Measurements from ENCODE around the gene LRRC55. TPM values are rescaled to one million over a fixed set of nuclear protein-coding genes. Genes with fewer than 3 reads are reported as not detected.
"Not testable (repeated sequence)": the region's sequence is repeated elsewhere in the genome, so short reads cannot be mapped to it uniquely, and the experiment has no call there.

LRRC55 gene
- total RNA-seq, 1 donor from 2014 or later = 0.12 TPM

- Mint-ChIP-seq H3K27ac (no peak overlapping the region), H3K4me1 (ENCODE audit: low read depth) (peaks cover 12% of the 10 kb centered on the region), H3K4me3 (ENCODE audit: low read depth) (no peak overlapping the region), H3K27me3 (peaks cover 4% of the 10 kb centered on the region), H3K36me3 (ENCODE audit: insufficient read depth) (peaks cover 5% of the 10 kb centered on the region), H3K9me3 (ENCODE audit: low read depth) (peaks cover 14% of the 10 kb centered on the region)
- TF ChIP-seq CTCF (IDR thresholded peaks at IDR 0.05; ENCODE audit: unreplicated experiment) = no peak
- no peak for DNase-seq (ENCODE audit: low spot score, unreplicated experiment)
These were observed 14.5 kb upstream of the LRRC55 start for GRCh38 chr11:57167125-57167846.

- not testable (repeated sequence) for H3K27me3 Mint-ChIP-seq; H3K27ac Mint-ChIP-seq; DNase-seq (ENCODE audit: low spot score, unreplicated experiment); H3K36me3 Mint-ChIP-seq (ENCODE audit: insufficient read depth); H3K4me3 Mint-ChIP-seq (ENCODE audit: low read depth)
- Mint-ChIP-seq H3K4me1 (ENCODE audit: low read depth) (peaks cover 12% of the 10 kb centered on the region), H3K9me3 (ENCODE audit: low read depth) (peaks cover 14% of the 10 kb centered on the region)
These were observed 11.9 kb upstream of the LRRC55 start for GRCh38 chr11:57169732-57170313.

- Mint-ChIP-seq H3K4me1 (ENCODE audit: low read depth) (peaks cover 8% of the 10 kb centered on the region), H3K4me3 (ENCODE audit: low read depth) (no peak overlapping the region), H3K9me3 (ENCODE audit: low read depth) (peaks cover 14% of the 10 kb centered on the region), H3K27ac (no peak overlapping the region), H3K27me3 (peaks cover 4% of the 10 kb centered on the region), H3K36me3 (ENCODE audit: insufficient read depth) (peaks cover 5% of the 10 kb centered on the region)
- DNase-seq (ENCODE audit: low spot score, unreplicated experiment) = no peak
- no peak for TF ChIP-seq CTCF (IDR thresholded peaks at IDR 0.05; ENCODE audit: unreplicated experiment)
These were observed 9.7 kb upstream of the LRRC55 start for GRCh38 chr11:57172031-57172430.

GRCh38 chr11:57174656-57175055 is 7.1 kb upstream of the LRRC55 start:
- H3K36me3 Mint-ChIP-seq (ENCODE audit: insufficient read depth) = peaks cover 5% of the 10 kb centered on the region
- no peak for TF ChIP-seq CTCF (IDR thresholded peaks at IDR 0.05; ENCODE audit: unreplicated experiment)
- H3K4me1 Mint-ChIP-seq (ENCODE audit: low read depth) = peaks cover 2% of the 10 kb centered on the region
- peaks cover 14% of the 10 kb centered on the region for H3K27me3 Mint-ChIP-seq
- no peak overlapping the region for H3K4me3 Mint-ChIP-seq (ENCODE audit: low read depth)
- H3K27ac Mint-ChIP-seq = no peak overlapping the region
- DNase-seq (ENCODE audit: low spot score, unreplicated experiment) = no peak
- H3K9me3 Mint-ChIP-seq (ENCODE audit: low read depth) = peaks cover 5% of the 10 kb centered on the region

- Mint-ChIP-seq H3K27ac (no peak overlapping the region), H3K4me1 (ENCODE audit: low read depth) (peaks cover 8% of the 10 kb centered on the region), H3K9me3 (ENCODE audit: low read depth) (peaks cover 3% of the 10 kb centered on the region), H3K4me3 (ENCODE audit: low read depth) (no peak overlapping the region), H3K27me3 (peaks cover 22% of the 10 kb centered on the region), H3K36me3 (ENCODE audit: insufficient read depth) (peaks cover 3% of the 10 kb centered on the region)
- no peak for DNase-seq (ENCODE audit: low spot score, unreplicated experiment)
- TF ChIP-seq CTCF (IDR thresholded peaks at IDR 0.05; ENCODE audit: unreplicated experiment) = no peak
These were observed 6.3 kb upstream of the LRRC55 start for GRCh38 chr11:57175478-57175877.

GRCh38 chr11:57178334-57178733 is 3.4 kb upstream of the LRRC55 start:
- no peak overlapping the region for H3K27ac Mint-ChIP-seq
- DNase-seq (ENCODE audit: low spot score, unreplicated experiment) = no peak
- TF ChIP-seq CTCF (IDR thresholded peaks at IDR 0.05; ENCODE audit: unreplicated experiment) = no peak
- H3K36me3 Mint-ChIP-seq (ENCODE audit: insufficient read depth) = no peaks in the 10 kb centered on the region
- peaks cover 37% of the 10 kb centered on the region for H3K27me3 Mint-ChIP-seq
- no peaks in the 10 kb centered on the region for H3K9me3 Mint-ChIP-seq (ENCODE audit: low read depth)
- H3K4me3 Mint-ChIP-seq (ENCODE audit: low read depth) = no peak overlapping the region
- H3K4me1 Mint-ChIP-seq (ENCODE audit: low read depth) = peaks cover 10% of the 10 kb centered on the region

Measured in progenitor cell of endocrine pancreas (in vitro differentiated cells).